Testis (tissue), 2 donors: Measurements from ENCODE around the gene FAM76B.

ENCODE experiments used
- CTCF ChIP-seq, 3 experiments: fragments of 450-650 bp in 2 of 3; fragments of 200-600 bp in 1 of 3; sonication (generic) in 1 of 3; IDR thresholded peaks; one replicate each; pipeline ENCODE4 v1.5.1; 2016 to 2019; ENCODE audit warnings: antibody characterized with exemption in 3 of 3, mild to moderate bottlenecking in 2 of 3, moderate library complexity in 1 of 3
- POLR2A ChIP-seq: fragments of 450-650 bp; IDR thresholded peaks from one replicate; pipeline ENCODE4 v1.6.1; 2017; ENCODE audit warnings: antibody characterized with exemption, mild to moderate bottlenecking, moderate library complexity

- TF ChIP-seq CTCF (IDR thresholded peaks at IDR 0.05) (no peak), POLR2A (no peak)
Observed at GRCh38 chr11:95727111-95727510, 62.5 kb downstream of the FAM76B start.
